GM12873 (cell line): ENCODE results near the gene CXorf66.

ENCODE experiments used
- CTCF ChIP-seq: IDR thresholded peaks from 2 replicates; pipeline ENCODE4 v1.5.1; 2012; ENCODE audit warnings: low read depth, mild to moderate bottlenecking, moderate library complexity, low read length, control low read depth; ENCODE audit not compliant: insufficient read depth; ENCODE audit errors: missing control alignments

CXorf66 gene

GRCh38 chrX:139924696-139925095 lies 40.6 kb downstream of the CXorf66 start:
- TF ChIP-seq CTCF = no peak

- TF ChIP-seq CTCF = no peak
Measured at GRCh38 chrX:139924069-139924695, 41.1 kb downstream of the CXorf66 start.

GRCh38 chrX:139920316-139920715 lies 45.0 kb downstream of the CXorf66 start:
- no peak for TF ChIP-seq CTCF

- TF ChIP-seq CTCF = no peak
Measured at GRCh38 chrX:139914421-139914820, 50.9 kb downstream of the CXorf66 start.

- TF ChIP-seq CTCF = no peak
Measured at GRCh38 chrX:139909712-139910111, 55.6 kb downstream of the CXorf66 start.

GRCh38 chrX:139907078-139907477 lies 58.2 kb downstream of the CXorf66 start:
- no peak for TF ChIP-seq CTCF

GRCh38 chrX:139905743-139906142 lies 59.6 kb downstream of the CXorf66 start:
- TF ChIP-seq CTCF = no peak
